Pancreas (tissue), 10 donors: ENCODE measurements around the gene AK8. TPM values are rescaled to one million over a fixed set of nuclear protein-coding genes. Genes with fewer than 3 reads are reported as not detected.
A peak's percentile ranks its signal among the peaks of the same experiment; 100 is the strongest.

ENCODE experiments used
- ATAC-seq, 4 donors: fragments of 200-7000 bp; cut with Tn5 transposase; one replicate each; pipeline versions ENCODE4 v1.8.0 to v1.9.1; 2020; ENCODE audit warnings: mild to moderate bottlenecking in 4 of 4, moderate library complexity in 4 of 4
- DNase-seq, 6 donors: peaks; one replicate each; pipeline ENCODE4 v3.0.0-alpha.2; 2020
- FAIRE-seq: peaks from 2 replicates; lab custom pipeline; 2012; peaks lifted over from hg19 to GRCh38; lab: Jason Lieb, UNC
- H3K27ac ChIP-seq, 4 donors: fragments of 200-600 bp; sonication (generic); 1 replicate in 3 of 4; 2 replicates in 1 of 4; pipeline versions ENCODE4 v1.5.0 to v1.8.0; 2020
- H3K27me3 ChIP-seq, 4 donors: fragments of 200-600 bp; one replicate each; pipeline ENCODE4 v1.8.0; 2021
- H3K36me3 ChIP-seq, 3 donors: fragments of 200-600 bp; sonication (generic) in 1 of 3; one replicate each; pipeline versions ENCODE4 v1.5.0 to v1.8.0; 2020 to 2021
- H3K4me1 ChIP-seq, 3 donors: fragments of 200-600 bp; one replicate each; pipeline ENCODE4 v1.8.0; 2021
- H3K4me3 ChIP-seq, 4 donors: fragments of 200-600 bp; sonication (generic) in 2 of 4; one replicate each; pipeline versions ENCODE4 v1.5.0 to v1.8.0; 2020 to 2021
- H3K9me3 ChIP-seq, 4 donors: fragments of 200-600 bp; one replicate each; pipeline ENCODE4 v1.8.0; 2021
- CTCF ChIP-seq, 4 donors: fragments of 200-600 bp; sonication (generic) in 3 of 4; IDR thresholded peaks; one replicate each; pipeline versions ENCODE4 v1.5.0 to v1.8.0; 2021; ENCODE audit warnings: antibody characterized with exemption in 4 of 4
- WGBS, 2 donors: extraction: QIAGEN DNeasy Blood & Tissue Kit; methylation state at CpG; one replicate each; pipeline ENCODE4 v1.1.7; 2013; 5-methylcytosine and 5-hydroxymethylcytosine counted together
- intact Hi-C, 3 donors: fragments of 100-400 bp; cut with DNase I; formaldehyde crosslinking; loops; one replicate each; pipeline versions ENCODE4 v1.11.1 to v1.14.2; 2022
- polyA plus RNA-seq, 2 donors: library from polyadenylated mRNA; stranded (reverse); fragments of 200-250 nt; gene quantifications; one replicate each; pipeline ENCODE4 v1.2.3, GENCODE V29; 2013
- total RNA-seq, 6 donors: library from RNA; stranded (reverse); fragmentation: NEBNext Ultra II Directional in 4 of 6; extraction: Animal tissue kit (Norgen Biotek cat#: 25700) in 4 of 6; gene quantifications; one replicate each; pipeline versions ENCODE4 v1.2.1 to v1.2.4, GENCODE V29; 2021 to 2023
- donor health status: healthy with polysubstance abuse.
- donor health status: DM: no; HTN: no; CAD: no; lungs with moderate emphysema.
- donor health status: DM: no; HTN: no; CAD: no.
- donor health status: control.
- donor health status: control.
- donor health status: Bipolar disorder and iron deficiency.
- donor health status: DM: yes; HTN: yes; CAD: no.
- donor health status: DM: no; HTN: no; CAD: no.
- donor health status: DM: no; HTN: no; CAD: no.
- donor health status: DM: yes; HTN: yes; CAD: no.

AK8 gene
- total and polyA plus RNA-seq, 8 donors = 0.19 to 1.0 (median 0.67) TPM

GRCh38 chr9:132694144-132694543, 183.9 kb downstream of the AK8 start:
- no peak for DNase-seq
- no peak for FAIRE-seq
- H3K36me3 ChIP-seq = peaks cover 0 to 9% (median 0%) of the 10 kb centered on the region in 3 donors
- whole genome bisulfite sequencing, 2 donors = 50 to 57% methylated on average over 2 of the region's 2 CpGs
- no peak overlapping the region for H3K27ac ChIP-seq
- no peaks in the 10 kb centered on the region for H3K4me1 ChIP-seq
- no peaks in the 10 kb centered on the region for H3K27me3 ChIP-seq
- H3K9me3 ChIP-seq = no peaks in the 10 kb centered on the region
- no peak for TF ChIP-seq CTCF (IDR thresholded peaks at IDR 0.05)
- ATAC-seq = peak in 1 of 4 donors; percentile 17
- no peak overlapping the region for H3K4me3 ChIP-seq
- intact Hi-C loops = no loop called here

GRCh38 chr9:132690696-132691095, 187.4 kb downstream of the AK8 start:
- no peak overlapping the region for H3K27ac ChIP-seq
- TF ChIP-seq CTCF (IDR thresholded peaks at IDR 0.05) = no peak
- H3K4me3 ChIP-seq = no peak overlapping the region
- H3K9me3 ChIP-seq = no peaks in the 10 kb centered on the region
- H3K36me3 ChIP-seq = peaks cover 0 to 32% (median 4%) of the 10 kb centered on the region in 3 donors
- intact Hi-C loops = no loop called here
- FAIRE-seq (no peak), ATAC-seq (no peak), DNase-seq (no peak)
- H3K4me1 ChIP-seq = no peaks in the 10 kb centered on the region
- H3K27me3 ChIP-seq = no peaks in the 10 kb centered on the region
- WGBS, 2 donors = 94 to 96% methylated on average over 1 of the region's 1 CpG

- peaks cover 0 to 39% (median 13%) of the 10 kb centered on the region in 3 donors for H3K36me3 ChIP-seq
- no peak overlapping the region for H3K4me3 ChIP-seq
- TF ChIP-seq CTCF (IDR thresholded peaks at IDR 0.05) = no peak
- DNase-seq (no peak), ATAC-seq (no peak), FAIRE-seq (no peak)
- WGBS, 2 donors = 91 to 97% methylated on average over 1 of the region's 1 CpG
- H3K4me1 ChIP-seq = no peaks in the 10 kb centered on the region
- intact Hi-C loops = no loop called here
- H3K27ac ChIP-seq = no peak overlapping the region
- H3K9me3 ChIP-seq = no peaks in the 10 kb centered on the region
- H3K27me3 ChIP-seq = no peaks in the 10 kb centered on the region
Observed at GRCh38 chr9:132683873-132684272, 194.2 kb downstream of the AK8 start.

GRCh38 chr9:132681561-132681960, 196.5 kb downstream of the AK8 start:
- H3K4me1 ChIP-seq = no peaks in the 10 kb centered on the region
- intact Hi-C loops = no loop called here
- no peak for ATAC-seq
- H3K27me3 ChIP-seq = no peaks in the 10 kb centered on the region
- FAIRE-seq = no peak
- H3K4me3 ChIP-seq = no peak overlapping the region
- no peak for DNase-seq
- TF ChIP-seq CTCF (IDR thresholded peaks at IDR 0.05) = no peak
- H3K27ac ChIP-seq = no peak overlapping the region
- WGBS, 2 donors = 78% methylated on average over 5 of the region's 5 CpGs
- no peaks in the 10 kb centered on the region for H3K9me3 ChIP-seq
- H3K36me3 ChIP-seq = peaks cover 0 to 31% (median 17%) of the 10 kb centered on the region in 3 donors

GRCh38 chr9:132679946-132680625, 198.0 kb downstream of the AK8 start:
- no peak for FAIRE-seq
- DNase-seq = no peak
- WGBS, 2 donors = 60 to 61% methylated on average over 3 of the region's 3 CpGs
- Histone ChIP-seq H3K4me3 (no peak overlapping the region), H3K9me3 (no peaks in the 10 kb centered on the region), H3K27me3 (no peaks in the 10 kb centered on the region), H3K36me3 (peaks cover 0 to 25% (median 16%) of the 10 kb centered on the region in 3 donors), H3K4me1 (no peaks in the 10 kb centered on the region), H3K27ac (no peak overlapping the region)
- ATAC-seq = no peak
- intact Hi-C loops = loop anchor here in 1 of 3 donors (10.0 kb wide), 1 partner anchor 115 kb away; no protein-coding TSS in a partner anchor
- no peak for TF ChIP-seq CTCF (IDR thresholded peaks at IDR 0.05)
